RPMI8226 (cell line): ENCODE results near the gene PNPLA1.
"Not testable (repeated sequence)": the region's sequence is repeated elsewhere in the genome, so short reads cannot be mapped to it uniquely, and the experiment has no call there.

ENCODE experiments used
- DNase-seq: peaks from one replicate; pipeline ENCODE4 v3.0.0-alpha.2; 2015

The PNPLA1 gene

GRCh38 chr6:36319436-36319762 lies 49.5 kb downstream of the PNPLA1 start:
- DNase-seq, result peak; percentile 88

DNA sequence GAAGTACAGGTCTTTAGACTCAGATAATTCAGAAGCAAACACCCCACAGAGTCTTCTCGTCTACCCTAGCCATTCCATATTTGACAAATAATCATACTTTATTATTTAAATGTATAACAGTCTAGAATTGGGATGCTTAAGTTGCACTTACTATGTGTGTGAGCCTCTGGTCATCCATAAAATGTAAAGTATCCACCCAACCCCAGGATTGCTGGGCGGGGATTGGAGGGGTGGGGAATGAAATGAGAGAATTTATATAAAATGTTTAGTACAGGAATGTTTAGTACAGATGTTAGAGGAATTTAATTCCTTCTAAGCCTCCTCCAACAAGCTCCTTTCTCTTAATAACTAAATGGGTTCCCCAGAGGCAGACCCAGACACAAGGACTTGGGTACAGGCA lies 50.0 kb downstream of the PNPLA1 start:
- DNase-seq, result no peak

DNA sequence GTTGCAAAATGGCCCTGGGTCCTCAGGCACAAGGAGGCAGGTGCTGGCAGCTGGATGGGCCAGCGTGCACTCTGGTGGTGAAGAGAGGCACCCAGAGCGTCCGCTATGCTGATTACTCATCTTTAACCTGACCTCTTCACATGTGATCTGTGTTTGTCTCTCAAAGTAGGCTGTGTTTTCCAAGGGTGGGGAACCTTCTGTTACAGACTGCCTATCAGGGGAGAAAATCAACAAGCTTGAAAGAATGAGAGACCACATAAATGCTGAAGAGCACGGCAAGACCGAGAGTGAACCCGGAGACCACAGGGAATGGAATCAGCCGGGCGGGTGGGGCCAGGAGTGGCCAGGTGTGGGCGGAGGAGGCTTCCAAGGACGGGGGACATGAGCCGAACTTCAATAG lies 50.6 kb downstream of the PNPLA1 start:
- DNase-seq, result no peak

GRCh38 chr6:36322591-36322990 lies 52.7 kb downstream of the PNPLA1 start:
- no peak for DNase-seq

- DNase-seq, result peak; percentile 26
Measured at GRCh38 chr6:36323062-36323461, 53.2 kb downstream of the PNPLA1 start.

- DNase-seq, result no peak
Measured at GRCh38 chr6:36324191-36324590, 54.3 kb downstream of the PNPLA1 start.

DNA sequence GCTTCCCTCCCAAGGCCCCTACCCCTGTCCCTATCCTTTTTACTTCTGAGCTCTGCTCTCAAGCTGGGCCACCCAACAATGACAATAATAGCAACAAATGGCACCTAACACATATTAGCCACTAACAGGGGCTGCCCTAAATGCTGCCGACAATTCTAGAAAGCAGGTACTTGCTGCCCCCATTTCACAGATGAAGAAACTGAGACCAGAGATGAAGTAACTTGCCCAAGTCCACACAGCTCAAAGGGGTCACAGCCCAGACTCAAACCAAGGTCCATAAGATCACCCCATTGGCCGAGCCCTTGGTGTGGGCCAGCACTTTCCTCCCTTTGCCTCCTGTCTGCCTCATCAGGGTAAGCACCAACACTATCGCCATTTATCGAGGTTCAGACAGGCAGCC lies 54.9 kb downstream of the PNPLA1 start:
- DNase-seq, result no peak

DNA sequence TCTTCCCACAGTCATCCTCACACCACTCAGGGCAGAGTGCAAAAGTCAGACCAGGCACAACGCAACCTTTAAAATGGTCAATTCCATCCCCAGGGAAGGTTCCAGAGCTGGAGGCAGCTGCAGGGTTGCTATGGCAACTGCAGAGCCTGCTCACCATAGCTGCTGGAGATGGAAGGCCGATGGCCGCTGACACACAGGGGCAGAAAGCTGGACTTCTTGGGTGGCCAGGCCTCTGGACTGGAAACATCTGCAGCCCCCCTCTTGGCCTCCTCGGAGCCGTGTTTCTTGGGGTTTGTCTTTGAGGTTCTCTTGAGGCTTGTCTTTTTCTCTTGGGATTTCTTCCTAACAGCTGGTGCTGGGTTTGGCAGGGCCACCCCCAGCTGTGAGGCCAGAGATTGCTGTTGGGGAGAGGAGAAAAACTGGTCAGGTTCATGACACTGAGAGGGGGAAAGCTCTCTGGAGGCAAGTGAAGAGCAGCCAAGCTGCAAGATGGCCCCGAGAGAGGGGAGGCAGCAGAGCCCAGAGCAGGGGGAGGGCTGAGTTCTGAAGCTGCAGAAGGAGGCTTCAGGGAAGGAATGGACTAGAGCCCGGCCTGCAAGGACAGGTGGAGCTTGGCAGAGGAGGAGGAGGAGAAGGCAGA lies 56.6 kb downstream of the PNPLA1 start:
- no peak for DNase-seq

DNA sequence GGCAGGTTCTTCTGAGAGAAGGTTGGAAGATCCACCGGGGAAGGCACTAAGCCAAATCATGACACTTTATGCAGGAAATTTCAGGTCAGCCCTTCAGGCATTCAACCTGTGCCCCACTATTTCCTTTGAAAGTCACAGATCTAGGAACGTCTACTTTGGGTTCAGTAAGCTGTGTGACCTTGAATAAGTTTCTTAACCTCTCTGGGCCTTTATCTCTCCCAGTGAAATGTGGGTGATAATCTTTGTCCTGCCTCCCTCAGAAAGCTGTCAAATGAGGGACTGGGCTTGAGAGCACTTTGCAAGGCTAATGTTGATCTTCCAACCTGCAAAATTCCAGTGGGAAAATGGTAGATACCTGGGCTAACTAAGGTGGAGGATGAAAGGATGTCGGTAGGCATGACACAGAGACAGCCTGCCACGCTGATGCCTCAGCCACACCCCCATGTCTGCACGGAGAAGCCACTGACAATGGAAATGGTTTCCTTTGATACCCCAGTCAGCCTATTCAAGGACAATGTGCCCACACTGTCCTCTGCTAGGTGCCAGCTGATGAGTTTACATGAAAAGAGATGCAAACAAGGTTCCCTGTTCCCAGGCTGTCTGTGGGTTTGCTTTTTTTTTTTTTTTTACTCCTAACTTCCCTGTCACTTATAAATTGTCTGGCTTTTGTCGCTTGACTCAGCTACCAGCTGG lies 57.5 kb downstream of the PNPLA1 start:
- DNase-seq, result no peak

DNA sequence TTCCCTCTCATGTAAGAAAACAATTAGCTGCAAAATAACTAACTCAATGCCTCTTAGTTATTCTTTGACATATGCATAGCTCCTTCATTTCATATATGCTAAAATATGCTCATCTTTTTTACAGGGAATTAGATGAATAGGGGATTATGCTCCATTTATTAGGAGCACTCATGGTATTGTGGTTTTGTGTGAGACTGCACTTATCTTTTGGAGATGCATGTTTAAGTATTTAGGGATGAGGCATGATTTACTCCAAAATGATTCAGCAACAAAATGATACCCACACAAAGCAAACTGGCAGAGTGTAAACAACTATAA lies 58.0 kb downstream of the PNPLA1 start:
- DNase-seq, result no peak

- DNase-seq, result no peak
Measured at GRCh38 chr6:36328600-36328999, 58.7 kb downstream of the PNPLA1 start.

DNA sequence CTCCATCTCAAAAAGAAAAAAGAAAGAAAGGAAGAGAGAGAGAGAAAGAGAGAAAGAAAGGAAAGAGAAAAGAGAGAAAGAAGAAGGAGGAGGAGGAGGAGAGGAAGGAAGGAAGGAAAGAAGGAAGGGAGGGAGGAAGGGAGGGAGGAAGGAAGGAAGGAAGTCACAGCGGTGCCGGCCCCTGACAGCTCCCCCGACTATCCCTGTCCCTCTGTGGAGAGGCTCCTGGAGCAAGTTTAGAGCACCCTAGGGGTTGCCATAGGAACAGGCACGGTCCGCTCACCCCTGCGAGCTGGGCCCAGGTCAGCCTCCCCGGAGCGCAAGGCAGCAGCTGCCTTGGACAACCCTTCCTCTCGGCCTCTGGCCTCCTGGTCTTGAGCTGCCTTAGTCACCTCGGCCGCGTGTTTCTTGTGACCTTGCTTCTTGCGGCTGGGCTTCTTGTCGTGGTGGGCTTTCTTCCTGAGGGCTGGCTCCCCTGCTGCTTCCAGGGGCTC lies 60.0 kb downstream of the PNPLA1 start:
- DNase-seq, result no peak

DNA sequence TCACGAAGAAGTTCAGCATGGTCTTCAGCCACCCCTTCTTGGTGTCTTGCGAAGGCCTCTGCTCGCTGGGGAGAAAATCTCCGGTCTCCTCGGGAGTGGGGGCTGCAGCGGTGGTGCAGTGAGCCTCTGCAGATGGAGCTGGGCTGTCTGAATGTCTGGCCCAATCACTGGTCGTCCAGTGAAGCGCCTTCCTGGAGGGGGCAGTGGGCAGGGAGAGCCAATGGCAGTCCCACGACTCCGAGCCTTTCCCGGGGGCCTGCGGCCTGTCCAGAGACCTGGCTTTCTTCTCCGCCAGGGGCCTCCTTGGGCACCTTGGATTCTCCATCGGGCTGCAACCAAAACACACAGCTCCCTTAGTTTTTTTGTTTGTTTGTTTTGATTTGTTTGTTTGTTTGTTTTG lies 60.5 kb downstream of the PNPLA1 start:
- no peak for DNase-seq

DNA sequence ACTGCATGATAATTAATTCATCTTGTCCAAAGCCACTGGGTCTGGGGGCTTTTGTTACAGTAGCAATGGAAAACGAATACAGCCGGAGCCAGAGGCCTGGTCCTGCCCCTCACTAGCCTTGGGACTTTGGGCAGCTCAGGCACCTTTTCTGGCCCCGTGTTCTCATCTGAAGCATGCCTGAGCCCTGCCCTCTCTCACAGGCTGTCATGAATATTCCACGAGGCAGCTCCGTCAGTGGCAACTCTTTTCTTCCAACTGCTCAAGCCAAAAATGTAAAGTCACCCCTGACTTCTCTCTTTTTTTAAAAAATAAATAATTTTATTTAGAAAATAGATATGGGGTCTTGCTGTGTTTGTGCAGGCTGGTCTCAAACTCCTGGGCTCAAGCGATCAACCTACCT lies 61.5 kb downstream of the PNPLA1 start:
- DNase-seq, result no peak

DNA sequence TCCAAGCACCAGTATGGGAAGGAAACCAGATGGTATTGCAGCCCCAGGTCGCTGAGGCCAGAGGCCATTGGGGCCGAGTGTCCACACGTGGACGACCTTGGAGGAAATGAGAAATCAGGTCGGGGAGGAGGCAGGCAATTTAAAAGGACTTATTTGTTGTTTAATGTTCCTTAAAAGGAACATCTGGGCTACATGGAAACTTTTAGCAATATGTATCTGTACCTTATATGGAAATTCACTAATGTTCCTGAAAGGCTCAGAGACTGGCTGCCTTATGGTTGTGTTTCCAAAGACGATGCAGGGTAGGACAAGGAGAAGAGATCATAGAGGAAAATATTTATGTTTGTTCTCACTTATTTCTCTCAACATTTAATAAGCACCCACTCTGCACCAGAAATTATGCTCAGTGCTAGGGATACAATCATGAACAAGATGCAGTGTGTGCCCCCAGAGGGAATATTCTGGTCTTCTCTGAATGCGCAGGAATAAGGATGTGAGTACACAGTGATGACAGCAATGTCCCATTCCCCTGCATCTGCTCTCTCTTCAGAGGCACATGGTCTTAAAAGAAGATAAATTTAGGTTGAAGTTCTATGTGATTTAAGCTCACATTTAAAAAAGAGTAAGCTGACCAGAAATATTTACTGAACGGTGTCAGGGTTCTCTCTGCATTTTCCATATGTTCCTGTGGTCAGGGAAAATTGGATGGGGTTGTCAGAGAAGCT lies 63.5 kb downstream of the PNPLA1 start:
- DNase-seq, result no peak

DNA sequence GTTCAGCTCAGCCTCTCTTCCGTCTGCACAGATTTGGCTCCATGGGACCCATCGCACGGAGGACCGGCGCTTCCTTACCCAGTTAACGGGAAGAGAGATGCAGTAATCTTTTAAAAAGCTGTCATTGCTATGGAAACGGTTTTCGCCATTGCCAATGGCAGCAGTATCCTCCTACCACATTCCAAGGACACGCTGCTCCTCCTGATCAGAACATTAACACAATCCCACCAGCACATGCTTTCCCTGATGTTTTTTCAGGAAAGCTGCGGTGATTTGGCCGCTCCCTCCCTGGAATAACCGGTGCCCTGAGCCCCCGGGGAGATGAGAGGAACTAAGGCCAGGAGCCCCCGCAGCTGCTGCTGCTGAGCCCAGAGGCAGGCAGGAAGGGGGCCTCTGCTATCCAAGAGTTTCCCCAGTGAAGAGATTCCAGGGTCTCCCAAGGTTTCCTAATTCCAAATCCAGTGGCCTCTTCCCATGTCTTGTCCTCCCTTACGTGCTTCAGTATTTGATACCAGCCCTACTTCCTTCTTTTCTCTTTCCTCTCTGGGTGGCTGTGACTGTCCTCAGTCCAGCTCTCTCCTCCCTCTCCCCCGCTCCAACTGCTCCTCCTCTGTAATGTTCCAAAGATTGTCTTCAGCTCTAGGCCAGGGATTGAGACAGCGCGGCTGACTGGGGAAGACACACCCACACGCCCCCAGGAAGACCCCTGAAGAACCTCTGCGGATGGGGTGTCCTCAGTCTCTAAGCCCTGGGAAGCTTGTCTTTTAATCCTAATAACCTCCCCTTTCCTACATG lies 64.3 kb downstream of the PNPLA1 start:
- no peak for DNase-seq

DNA sequence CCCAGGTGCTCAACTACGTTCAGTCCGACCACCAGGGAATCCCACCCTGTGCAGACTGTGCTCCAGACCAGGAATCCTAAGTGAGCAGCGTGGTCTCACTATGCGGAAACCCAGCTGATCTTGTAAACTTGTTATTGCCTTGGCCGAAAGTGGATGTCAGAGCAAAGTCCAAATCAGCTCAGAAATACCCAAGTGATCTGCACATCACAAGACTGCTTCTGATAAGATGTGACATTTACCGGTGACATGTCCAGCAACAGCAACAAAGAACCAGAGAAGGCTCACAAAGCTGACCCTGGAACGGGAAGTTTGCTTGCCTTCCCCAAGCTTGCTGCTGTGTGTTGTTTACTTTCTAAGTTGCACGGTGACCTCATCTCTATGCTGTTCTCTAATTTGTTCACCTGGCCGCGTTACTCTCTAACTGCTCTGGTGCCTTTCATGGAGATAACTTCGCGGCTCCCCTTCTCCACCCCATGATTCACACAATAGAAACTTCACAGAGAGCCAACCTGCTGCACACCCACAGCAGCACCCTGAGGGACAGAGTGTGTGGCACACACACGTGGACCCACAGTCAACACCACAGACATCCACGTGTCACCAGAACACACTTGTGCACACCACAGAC lies 65.1 kb downstream of the PNPLA1 start:
- peak; percentile 25 for DNase-seq

DNA sequence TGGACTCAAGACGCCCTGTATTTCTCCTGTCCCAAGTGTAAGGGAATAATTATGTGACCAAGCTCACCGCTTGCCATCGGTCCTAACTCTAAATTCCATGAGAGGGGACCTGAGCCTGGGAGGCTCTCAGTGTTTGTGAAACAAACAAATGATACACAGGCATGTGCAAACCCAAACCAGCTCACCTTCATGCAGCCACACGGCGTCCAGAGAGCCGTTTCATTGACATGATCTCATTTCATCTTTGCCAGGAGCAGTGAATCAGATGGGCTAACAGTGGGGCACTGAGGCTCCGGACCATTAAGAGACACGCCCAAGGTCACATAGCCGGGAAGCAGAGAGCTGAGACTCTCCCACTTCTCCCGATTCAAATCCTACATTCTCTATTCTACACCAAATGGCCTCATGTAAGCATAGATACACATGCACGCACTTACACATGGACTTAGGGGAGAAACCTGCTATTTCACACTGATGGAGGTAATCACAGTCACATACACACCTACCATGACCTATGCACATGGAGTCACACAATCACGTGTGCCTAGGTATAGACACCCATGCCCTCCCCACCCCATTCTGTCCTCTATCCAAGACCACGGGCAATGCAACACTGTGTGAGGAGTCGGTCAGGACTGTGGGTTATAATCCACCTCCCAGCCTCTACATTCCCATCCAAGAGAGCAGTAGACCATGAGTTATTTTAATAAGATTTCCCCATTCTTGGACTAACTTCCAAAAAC lies 65.8 kb downstream of the PNPLA1 start:
- no peak for DNase-seq

- DNase-seq, result no peak
Measured at GRCh38 chr6:36336208-36336710, 66.4 kb downstream of the PNPLA1 start.

- DNase-seq, result peak; percentile 48
Measured at GRCh38 chr6:36336779-36337241, 67.0 kb downstream of the PNPLA1 start, which contains the start of gene BNIP5. TSS of gene BNIP5 (minus strand) at chr6:36336888. CDS start at chr6:36330690, 6,198 bp downstream.

DNA sequence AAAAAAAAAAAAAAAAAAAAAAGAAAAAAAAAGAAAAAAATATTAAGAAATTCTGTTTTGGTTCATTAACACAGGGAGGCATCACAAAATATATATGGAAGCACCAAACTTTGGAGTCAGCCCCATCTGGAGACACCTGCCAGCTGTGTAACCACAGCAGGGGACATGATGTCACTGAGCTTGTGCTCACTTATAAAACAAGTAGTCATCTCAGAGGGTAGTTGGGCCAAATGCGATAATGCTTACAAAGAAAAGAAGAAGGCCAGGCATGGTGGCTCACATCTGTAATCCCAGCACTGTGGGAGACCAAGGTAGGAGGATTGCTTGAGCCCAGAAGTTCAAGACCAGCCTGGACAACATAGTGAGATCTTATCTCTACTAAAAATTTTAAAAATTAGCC lies 68.0 kb downstream of the PNPLA1 start:
- DNase-seq, result peak; percentile 73

- not testable (repeated sequence) for DNase-seq
Measured at GRCh38 chr6:36338223-36338622, 68.4 kb downstream of the PNPLA1 start.
